RWPE2 (cell line): ENCODE results near the gene GNL3.
"Not testable (repeated sequence)": the region's sequence is repeated elsewhere in the genome, so short reads cannot be mapped to it uniquely, and the experiment has no call there.

Source experiments
- ATAC-seq: fragments of 200-7000 bp; cut with Tn5 transposase; 3 replicates; pipeline ENCODE4 v1.9.1; 2021; ENCODE audit warnings: low read depth
- DNase-seq: peaks from one replicate; pipeline ENCODE4 v3.0.0-alpha.2; 2020; ENCODE audit warnings: low spot score
- H3K27ac ChIP-seq: fragments of 450-650 bp; 2 replicates; pipeline ENCODE4 v1.5.1; 2017; ENCODE audit warnings: mild to moderate bottlenecking; ENCODE audit not compliant: poor library complexity, severe bottlenecking
- H3K27me3 ChIP-seq: fragments of 250-450 bp; sonication (Bioruptor Pico); 2 replicates; pipeline ENCODE4 v1.5.1; 2021; ENCODE audit warnings: mild to moderate bottlenecking, moderate library complexity; ENCODE audit not compliant: insufficient read depth, poor library complexity, severe bottlenecking
- H3K36me3 ChIP-seq: fragments of 250-450 bp; sonication (Bioruptor Pico); 2 replicates; pipeline ENCODE4 v1.5.1; 2020; ENCODE audit warnings: low read depth, mild to moderate bottlenecking, moderate library complexity
- H3K4me1 ChIP-seq: fragments of 250-450 bp; sonication (Bioruptor Pico); 2 replicates; pipeline ENCODE4 v1.5.1; 2021; ENCODE audit warnings: mild to moderate bottlenecking, moderate library complexity; ENCODE audit not compliant: insufficient read depth, poor library complexity, severe bottlenecking
- H3K4me3 ChIP-seq: fragments of 250-450 bp; sonication (Bioruptor Pico); 2 replicates; pipeline ENCODE4 v1.5.1; 2021; ENCODE audit warnings: mild to moderate bottlenecking, moderate library complexity; ENCODE audit not compliant: severe bottlenecking
- H3K9me3 ChIP-seq: fragments of 250-450 bp; sonication (Bioruptor Pico); 2 replicates; pipeline ENCODE4 v1.5.1; 2021; ENCODE audit warnings: mild to moderate bottlenecking, moderate library complexity; ENCODE audit not compliant: severe bottlenecking
- CTCF ChIP-seq: fragments of 450-650 bp; IDR thresholded peaks from one replicate; pipeline ENCODE4 v1.5.1; 2017; ENCODE audit warnings: mild to moderate bottlenecking, moderate library complexity; ENCODE audit not compliant: poor library complexity, severe bottlenecking

The GNL3 gene

GRCh38 chr3:52723935-52724334 is 38.1 kb downstream of the GNL3 start:
- no peak for TF ChIP-seq CTCF
- ATAC-seq (no peak), DNase-seq (no peak)
- Histone ChIP-seq H3K4me1 (no peaks in the 10 kb centered on the region), H3K27me3 (no peaks in the 10 kb centered on the region), H3K27ac (no peak overlapping the region), H3K36me3 (peaks cover 19% of the 10 kb centered on the region), H3K9me3 (no peaks in the 10 kb centered on the region), H3K4me3 (no peak overlapping the region)

GRCh38 chr3:52724511-52724910 is 38.7 kb downstream of the GNL3 start:
- H3K4me3 ChIP-seq, result no peak overlapping the region
- no peaks in the 10 kb centered on the region for H3K27me3 ChIP-seq
- no peak overlapping the region for H3K27ac ChIP-seq
- DNase-seq, result no peak
- no peak for TF ChIP-seq CTCF
- no peak for ATAC-seq
- no peaks in the 10 kb centered on the region for H3K9me3 ChIP-seq
- no peaks in the 10 kb centered on the region for H3K4me1 ChIP-seq
- peaks cover 16% of the 10 kb centered on the region for H3K36me3 ChIP-seq

GRCh38 chr3:52728753-52729152 is 42.9 kb downstream of the GNL3 start:
- not testable (repeated sequence) for H3K9me3 ChIP-seq, H3K4me3 ChIP-seq, H3K27me3 ChIP-seq, H3K27ac ChIP-seq, ATAC-seq, H3K4me1 ChIP-seq, DNase-seq
- H3K36me3 ChIP-seq, result peaks cover 45% of the 10 kb centered on the region

- Histone ChIP-seq H3K4me1 (no peaks in the 10 kb centered on the region), H3K9me3 (no peaks in the 10 kb centered on the region), H3K27me3 (no peaks in the 10 kb centered on the region), H3K27ac (no peak overlapping the region), H3K36me3 (peaks cover 53% of the 10 kb centered on the region), H3K4me3 (no peak overlapping the region)
- ATAC-seq (no peak), DNase-seq (no peak)
- no peak for TF ChIP-seq CTCF
Observed at GRCh38 chr3:52730681-52731080, 44.8 kb downstream of the GNL3 start.

GRCh38 chr3:52731590-52731989 is 45.8 kb downstream of the GNL3 start:
- DNase-seq, result no peak

More at GRCh38 chr3:52731590-52731989, 45.8 kb downstream of the GNL3 start:
- no peak for ATAC-seq
- TF ChIP-seq CTCF, result no peak
- Histone ChIP-seq H3K4me3 (no peak overlapping the region), H3K27ac (no peak overlapping the region), H3K9me3 (no peaks in the 10 kb centered on the region), H3K36me3 (peaks cover 62% of the 10 kb centered on the region), H3K4me1 (no peaks in the 10 kb centered on the region), H3K27me3 (no peaks in the 10 kb centered on the region)
